Liver (tissue), 9 donors: ENCODE measurements around the gene MYO1H. TPM values are rescaled to one million over a fixed set of nuclear protein-coding genes. Genes with fewer than 3 reads are reported as not detected.

Source experiments
- DNase-seq: peaks from one replicate; pipeline ENCODE4 v3.0.0-alpha.2; 2017; ENCODE audit warnings: low spot score
- H3K27ac ChIP-seq, 2 donors: one replicate each; pipeline ENCODE4 v1.7.0; 2013; ENCODE audit warnings: inconsistent platforms in 2 of 2, low read length in 2 of 2, control low read depth in 1 of 2, low read depth in 1 of 2, mild to moderate bottlenecking in 1 of 2
- H3K27me3 ChIP-seq, 4 donors: one replicate each; pipeline versions ENCODE4 v1.6.1 to v1.7.0; 2013; ENCODE audit warnings: low read length in 3 of 4, inconsistent platforms in 1 of 4, mild to moderate bottlenecking in 1 of 4, moderate library complexity in 1 of 4; ENCODE audit not compliant: control insufficient read depth in 4 of 4, insufficient read depth in 4 of 4
- H3K36me3 ChIP-seq, 4 donors: one replicate each; pipeline versions ENCODE4 v1.6.1 to v1.7.0; 2013; ENCODE audit warnings: low read length in 3 of 4, mild to moderate bottlenecking in 3 of 4, low read depth in 1 of 4, moderate library complexity in 1 of 4; ENCODE audit not compliant: control insufficient read depth in 4 of 4, insufficient read depth in 3 of 4
- H3K4me1 ChIP-seq, 4 donors: one replicate each; pipeline versions ENCODE4 v1.6.1 to v1.7.0; 2013; ENCODE audit warnings: low read length in 3 of 4, mild to moderate bottlenecking in 3 of 4, moderate library complexity in 1 of 4; ENCODE audit not compliant: control insufficient read depth in 4 of 4, insufficient read depth in 4 of 4
- H3K4me3 ChIP-seq, 3 donors: one replicate each; pipeline versions ENCODE4 v1.6.1 to v1.7.0; 2013; ENCODE audit warnings: low read length in 3 of 3, control low read depth in 1 of 3, low read depth in 1 of 3, mild to moderate bottlenecking in 1 of 3
- H3K9ac ChIP-seq, 2 donors: one replicate each; pipeline ENCODE4 v1.7.0; 2013; ENCODE audit warnings: low read length in 2 of 2, mild to moderate bottlenecking in 2 of 2, moderate library complexity in 2 of 2, control low read depth in 1 of 2, low read depth in 1 of 2
- H3K9me3 ChIP-seq, 4 donors: one replicate each; pipeline versions ENCODE4 v1.6.1 to v1.7.0; 2013; ENCODE audit warnings: low read length in 3 of 4; ENCODE audit not compliant: control insufficient read depth in 4 of 4
- EGR1 ChIP-seq, 2 donors: IDR thresholded peaks; 2 replicates each; pipeline ENCODE4 v1.6.1; 2016 to 2018; ENCODE audit warnings: antibody characterized with exemption in 2 of 2, low read depth in 2 of 2
- GABPA ChIP-seq, 2 donors: IDR thresholded peaks in 1 of 2; conservative IDR thresholded peaks in 1 of 2; 2 replicates each; pipeline ENCODE4 v1.6.1; 2016; ENCODE audit warnings: antibody characterized with exemption in 2 of 2, mild to moderate bottlenecking in 1 of 2, moderate library complexity in 1 of 2
- HNF4A ChIP-seq, 2 donors: conservative IDR thresholded peaks; 2 replicates each; pipeline ENCODE4 v1.6.1; 2016; ENCODE audit warnings: antibody characterized with exemption in 2 of 2, mild to moderate bottlenecking in 2 of 2
- HNF4G ChIP-seq: IDR thresholded peaks from 2 replicates; pipeline ENCODE4 v1.6.1; 2016; ENCODE audit warnings: antibody characterized with exemption
- JUND ChIP-seq, 2 donors: IDR thresholded peaks; 2 replicates each; pipeline ENCODE4 v1.6.1; 2016; ENCODE audit warnings: antibody characterized with exemption in 2 of 2
- NR2F2 ChIP-seq: IDR thresholded peaks from 2 replicates; pipeline ENCODE4 v1.6.1; 2016; ENCODE audit warnings: antibody characterized with exemption
- RAD21 ChIP-seq, 2 donors: IDR thresholded peaks; 2 replicates each; pipeline ENCODE4 v1.6.1; 2016; ENCODE audit warnings: antibody characterized with exemption in 2 of 2, mild to moderate bottlenecking in 2 of 2
- RXRA ChIP-seq, 2 donors: IDR thresholded peaks; 2 replicates each; pipeline ENCODE4 v1.6.1; 2017 to 2018; ENCODE audit warnings: antibody characterized with exemption in 2 of 2, mild to moderate bottlenecking in 1 of 2
- SP1 ChIP-seq: IDR thresholded peaks from 2 replicates; pipeline ENCODE4 v1.6.1; 2018; ENCODE audit warnings: antibody characterized with exemption, mild to moderate bottlenecking
- TAF1 ChIP-seq: conservative IDR thresholded peaks from 2 replicates; pipeline ENCODE4 v1.6.1; 2016; ENCODE audit warnings: antibody characterized with exemption, mild to moderate bottlenecking
- YY1 ChIP-seq: IDR thresholded peaks from 2 replicates; pipeline ENCODE4 v1.6.1; 2016; ENCODE audit warnings: antibody characterized with exemption, mild to moderate bottlenecking
- WGBS: extraction: QIAGEN DNeasy Blood & Tissue Kit; methylation state at CpG from one replicate; pipeline ENCODE4 v1.1.7; 2013; 5-methylcytosine and 5-hydroxymethylcytosine counted together
- polyA plus RNA-seq, 2 donors: library from polyadenylated mRNA; stranded (reverse) in 1 of 2; unstranded in 1 of 2; fragments of 200-250 nt in 1 of 2; fragments of >200 nt in 1 of 2; fragmentation: Nextera tagmentation in 1 of 2; extraction: Ambion mirVana in 1 of 2; gene quantifications; one replicate each; pipeline versions ENCODE4 v1.2.1 to v1.2.3, GENCODE V29; 2013 to 2015
- total RNA-seq, 2 donors: library from RNA; depleted of rRNA; stranded (reverse); fragments of >200 nt; gene quantifications; one replicate each; pipeline ENCODE4 v1.2.3, GENCODE V29; 2014
- TF ChIP-seq, protein P1 (sequence below): IDR thresholded peaks from 2 replicates; pipeline ENCODE4 v1.6.1; 2016; ENCODE audit warnings: antibody characterized with exemption, mild to moderate bottlenecking
- TF ChIP-seq, protein P2 (sequence below): IDR thresholded peaks from 2 replicates; pipeline ENCODE4 v1.6.1; 2016; ENCODE audit warnings: antibody characterized with exemption
- donor health status: healthy.
- donor health status: healthy.
- donor health status: healthy.
- donor health status: healthy.
- donor health status: healthy.

MYO1H gene
- total and polyA plus RNA-seq, 4 donors: not detected

DNA sequence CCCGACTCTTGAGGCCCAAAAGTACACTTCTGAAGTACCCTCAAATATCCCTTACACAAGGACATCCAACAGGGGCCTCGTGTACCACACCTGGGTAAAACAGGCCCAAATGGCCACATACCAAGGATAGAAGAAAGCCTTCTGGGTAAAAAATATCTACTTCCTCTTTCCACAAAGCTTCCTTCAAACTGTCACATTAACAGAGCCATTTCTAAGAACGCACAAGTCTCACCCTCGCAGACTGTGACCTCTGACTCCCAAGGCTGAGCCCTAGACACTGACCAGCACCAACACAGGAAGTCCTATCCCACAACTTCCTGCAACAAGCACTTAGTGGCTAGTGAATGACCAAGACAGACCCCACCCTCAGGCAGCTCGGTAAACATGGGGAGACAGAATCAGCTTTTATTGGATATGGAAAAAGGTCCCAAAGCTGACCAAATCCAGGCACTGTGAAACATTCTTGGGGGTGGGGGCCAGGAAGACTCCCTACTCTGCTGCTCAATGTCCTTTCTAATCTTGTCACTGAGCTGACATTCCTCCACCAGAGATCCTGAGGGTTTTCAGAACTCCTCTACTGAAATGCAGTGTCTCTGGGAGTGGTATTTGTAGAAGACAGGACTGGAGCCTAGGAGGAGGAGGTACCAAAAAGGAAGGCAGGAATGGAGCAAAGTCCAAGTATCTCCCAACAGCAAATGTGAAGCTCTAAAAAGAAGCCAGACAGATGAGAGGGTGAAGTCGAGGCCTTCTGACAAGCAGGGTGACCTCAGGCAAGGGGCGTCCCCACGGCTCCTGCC lies 113.5 kb downstream of the MYO1H start:
- H3K27ac ChIP-seq: peak overlapping the region; percentile 72 to 84
- H3K36me3 ChIP-seq: peaks cover 3 to 22% (median 16%) of the 10 kb centered on the region in 4 donors
- peaks cover 6 to 30% (median 15%) of the 10 kb centered on the region in 4 donors for H3K4me1 ChIP-seq
- H3K4me3 ChIP-seq: no peak overlapping the region
- WGBS: 64% methylated on average over 8 of the region's 8 CpGs
- no peak overlapping the region for H3K9ac ChIP-seq
- peak in 1 of 2 donors; percentile 49 for TF ChIP-seq HNF4A (conservative IDR thresholded peaks at IDR 0.05)
- peak; percentile 97 for TF ChIP-seq NR2F2
- no peak for TF ChIP-seq HNF4G
- TF ChIP-seq, protein P1, sequence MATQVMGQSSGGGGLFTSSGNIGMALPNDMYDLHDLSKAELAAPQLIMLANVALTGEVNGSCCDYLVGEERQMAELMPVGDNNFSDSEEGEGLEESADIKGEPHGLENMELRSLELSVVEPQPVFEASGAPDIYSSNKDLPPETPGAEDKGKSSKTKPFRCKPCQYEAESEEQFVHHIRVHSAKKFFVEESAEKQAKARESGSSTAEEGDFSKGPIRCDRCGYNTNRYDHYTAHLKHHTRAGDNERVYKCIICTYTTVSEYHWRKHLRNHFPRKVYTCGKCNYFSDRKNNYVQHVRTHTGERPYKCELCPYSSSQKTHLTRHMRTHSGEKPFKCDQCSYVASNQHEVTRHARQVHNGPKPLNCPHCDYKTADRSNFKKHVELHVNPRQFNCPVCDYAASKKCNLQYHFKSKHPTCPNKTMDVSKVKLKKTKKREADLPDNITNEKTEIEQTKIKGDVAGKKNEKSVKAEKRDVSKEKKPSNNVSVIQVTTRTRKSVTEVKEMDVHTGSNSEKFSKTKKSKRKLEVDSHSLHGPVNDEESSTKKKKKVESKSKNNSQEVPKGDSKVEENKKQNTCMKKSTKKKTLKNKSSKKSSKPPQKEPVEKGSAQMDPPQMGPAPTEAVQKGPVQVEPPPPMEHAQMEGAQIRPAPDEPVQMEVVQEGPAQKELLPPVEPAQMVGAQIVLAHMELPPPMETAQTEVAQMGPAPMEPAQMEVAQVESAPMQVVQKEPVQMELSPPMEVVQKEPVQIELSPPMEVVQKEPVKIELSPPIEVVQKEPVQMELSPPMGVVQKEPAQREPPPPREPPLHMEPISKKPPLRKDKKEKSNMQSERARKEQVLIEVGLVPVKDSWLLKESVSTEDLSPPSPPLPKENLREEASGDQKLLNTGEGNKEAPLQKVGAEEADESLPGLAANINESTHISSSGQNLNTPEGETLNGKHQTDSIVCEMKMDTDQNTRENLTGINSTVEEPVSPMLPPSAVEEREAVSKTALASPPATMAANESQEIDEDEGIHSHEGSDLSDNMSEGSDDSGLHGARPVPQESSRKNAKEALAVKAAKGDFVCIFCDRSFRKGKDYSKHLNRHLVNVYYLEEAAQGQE: peak; percentile 17
- peak; percentile 61 to 80 for TF ChIP-seq GABPA (IDR thresholded peaks at IDR 0.05 in 1 of 2, conservative IDR thresholded peaks at IDR 0.05 in 1 of 2)
- TF ChIP-seq YY1: no peak
- peak in 1 of 2 donors; percentile 35 for TF ChIP-seq EGR1 (IDR thresholded peaks at IDR 0.05; ENCODE audit: low read depth in 2 of 2)
- peak; percentile 33 to 43 for TF ChIP-seq RXRA (IDR thresholded peaks at IDR 0.05)
- TF ChIP-seq, protein P2, sequence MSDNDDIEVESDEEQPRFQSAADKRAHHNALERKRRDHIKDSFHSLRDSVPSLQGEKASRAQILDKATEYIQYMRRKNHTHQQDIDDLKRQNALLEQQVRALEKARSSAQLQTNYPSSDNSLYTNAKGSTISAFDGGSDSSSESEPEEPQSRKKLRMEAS: peak; percentile 61
- peak; percentile 51 for TF ChIP-seq SP1
- TF ChIP-seq TAF1: no peak
- DNase-seq: no peak
- no peaks in the 10 kb centered on the region for H3K27me3 ChIP-seq
- H3K9me3 ChIP-seq: no peaks in the 10 kb centered on the region

DNA sequence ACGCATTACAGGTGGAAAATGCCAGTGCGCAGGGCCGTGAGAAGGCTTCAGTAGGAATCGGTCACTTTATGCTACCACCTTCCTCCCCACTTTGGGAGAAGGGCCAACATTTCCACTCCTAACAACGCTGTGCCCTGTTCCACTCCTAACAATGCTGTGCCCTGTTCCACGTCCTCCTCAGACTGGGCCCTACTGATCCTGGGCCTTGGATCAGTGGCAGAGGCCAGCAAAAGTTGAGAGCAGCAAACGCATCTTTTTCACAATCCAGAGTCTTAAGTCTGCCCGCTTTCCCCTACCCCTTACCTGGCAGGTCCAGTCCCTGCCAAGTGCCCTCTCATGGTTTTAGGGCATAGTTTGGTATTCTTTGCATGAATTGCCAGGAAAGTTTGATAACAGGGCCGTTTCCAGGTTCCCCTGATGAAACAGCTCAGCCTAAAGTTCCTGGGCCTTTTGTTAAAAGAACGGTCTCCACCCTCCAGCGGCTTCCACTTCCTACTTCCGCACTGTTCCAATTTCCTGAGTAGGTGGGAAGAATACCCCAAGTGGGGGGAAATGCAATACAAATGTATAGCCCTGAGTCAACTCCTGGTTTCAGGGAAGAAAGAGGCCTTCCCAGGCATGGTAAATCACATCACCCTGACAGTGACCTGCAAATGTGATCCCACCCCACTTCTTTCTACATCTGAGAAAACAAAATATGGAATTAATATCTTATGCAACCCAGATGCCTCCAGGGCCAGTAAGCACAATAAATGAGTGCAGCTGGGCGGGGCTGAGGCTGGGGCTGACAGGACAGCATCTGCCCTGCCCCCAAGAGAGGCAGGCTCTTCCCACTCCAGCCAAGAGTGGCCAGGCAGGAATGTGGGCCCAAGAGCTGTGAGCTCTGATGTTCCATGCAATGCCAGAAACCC lies 114.4 kb downstream of the MYO1H start:
- no peak for DNase-seq
- WGBS: 75% methylated on average over 13 of the region's 13 CpGs
- peak overlapping the region; percentile 72 to 84 for H3K27ac ChIP-seq
- H3K27me3 ChIP-seq: no peaks in the 10 kb centered on the region
- H3K9ac ChIP-seq: no peak overlapping the region
- TF ChIP-seq YY1 (peak; percentile 11), SP1 (peak; percentile 25), RAD21 (IDR thresholded peaks at IDR 0.05) (no peak), NR2F2 (peak; percentile 55), JUND (IDR thresholded peaks at IDR 0.05) (no peak)
- no peaks in the 10 kb centered on the region for H3K9me3 ChIP-seq
- peaks cover 2 to 20% (median 10%) of the 10 kb centered on the region in 4 donors for H3K36me3 ChIP-seq
- no peak overlapping the region for H3K4me3 ChIP-seq
- peaks cover 6 to 35% (median 15%) of the 10 kb centered on the region in 4 donors for H3K4me1 ChIP-seq
